Neural progenitor cell (in vitro differentiated cells): Measurements from ENCODE around the gene LTV1.

Experiments used
- CTCF ChIP-seq: fragments of 200-600 bp; sonication (generic); IDR thresholded peaks from 2 replicates; pipeline ENCODE4 v1.5.1; 2017; ENCODE audit warnings: antibody characterized with exemption, mild to moderate bottlenecking
- EZH2 ChIP-seq: fragments of 200-600 bp; sonication (generic); IDR thresholded peaks from 2 replicates; pipeline ENCODE4 v1.6.1; 2017; ENCODE audit warnings: antibody characterized with exemption, mild to moderate bottlenecking, moderate library complexity
- EZH2phosphoT487 ChIP-seq: fragments of 200-600 bp; sonication (generic); IDR thresholded peaks from 2 replicates; pipeline ENCODE4 v1.6.1; 2017; ENCODE audit warnings: antibody characterized with exemption

- TF ChIP-seq CTCF (no peak), EZH2 (no peak), EZH2phosphoT487 (no peak)
Measured at GRCh38 chr6:143836150-143836549, 7.0 kb upstream of the LTV1 start.
